Measurements from ENCODE around the gene BRD4. TPM values are rescaled to one million over a fixed set of nuclear protein-coding genes. Genes with fewer than 3 reads are reported as not detected.

BRD4 gene
- total RNA-seq, 1 donor from 2014 or later: 143 TPM

DNA sequence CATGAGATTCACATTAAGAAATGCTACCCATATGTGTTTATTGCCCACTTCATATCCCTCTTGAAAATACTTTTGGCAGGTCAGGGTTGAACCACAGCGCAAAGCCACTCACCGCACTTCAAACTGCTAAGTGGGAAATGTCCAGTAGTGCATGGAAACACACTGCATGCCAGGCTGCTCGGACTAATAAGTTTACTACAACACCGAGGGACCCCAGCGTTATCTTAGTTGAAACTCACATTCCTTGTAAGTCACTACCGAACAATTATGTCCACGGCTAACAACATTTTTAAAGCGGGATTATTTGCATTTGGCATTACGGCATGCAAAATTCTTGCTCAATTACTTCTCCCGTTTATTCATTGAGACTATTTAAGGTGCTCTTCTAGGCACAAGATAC lies 4.0 kb downstream of the BRD4 start:
- H3K9me3 Mint-ChIP-seq (ENCODE audit: unreplicated experiment): no peaks in the 10 kb centered on the region
- H3K36me3 Mint-ChIP-seq (ENCODE audit: unreplicated experiment): peaks cover 2% of the 10 kb centered on the region
- TF ChIP-seq, protein P1, sequence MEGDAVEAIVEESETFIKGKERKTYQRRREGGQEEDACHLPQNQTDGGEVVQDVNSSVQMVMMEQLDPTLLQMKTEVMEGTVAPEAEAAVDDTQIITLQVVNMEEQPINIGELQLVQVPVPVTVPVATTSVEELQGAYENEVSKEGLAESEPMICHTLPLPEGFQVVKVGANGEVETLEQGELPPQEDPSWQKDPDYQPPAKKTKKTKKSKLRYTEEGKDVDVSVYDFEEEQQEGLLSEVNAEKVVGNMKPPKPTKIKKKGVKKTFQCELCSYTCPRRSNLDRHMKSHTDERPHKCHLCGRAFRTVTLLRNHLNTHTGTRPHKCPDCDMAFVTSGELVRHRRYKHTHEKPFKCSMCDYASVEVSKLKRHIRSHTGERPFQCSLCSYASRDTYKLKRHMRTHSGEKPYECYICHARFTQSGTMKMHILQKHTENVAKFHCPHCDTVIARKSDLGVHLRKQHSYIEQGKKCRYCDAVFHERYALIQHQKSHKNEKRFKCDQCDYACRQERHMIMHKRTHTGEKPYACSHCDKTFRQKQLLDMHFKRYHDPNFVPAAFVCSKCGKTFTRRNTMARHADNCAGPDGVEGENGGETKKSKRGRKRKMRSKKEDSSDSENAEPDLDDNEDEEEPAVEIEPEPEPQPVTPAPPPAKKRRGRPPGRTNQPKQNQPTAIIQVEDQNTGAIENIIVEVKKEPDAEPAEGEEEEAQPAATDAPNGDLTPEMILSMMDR (IDR thresholded peaks at IDR 0.05): no peak
- H3K27me3 Mint-ChIP-seq (ENCODE audit: unreplicated experiment): no peaks in the 10 kb centered on the region
- H3K4me1 Mint-ChIP-seq (ENCODE audit: unreplicated experiment): peaks cover 80% of the 10 kb centered on the region
- peak overlapping the region; percentile 7 for H3K27ac Mint-ChIP-seq (ENCODE audit: unreplicated experiment)
- DNase-seq (ENCODE audit: extremely low spot score, unreplicated experiment): no peak
- H3K4me3 Mint-ChIP-seq (ENCODE audit: unreplicated experiment): no peak overlapping the region

DNA sequence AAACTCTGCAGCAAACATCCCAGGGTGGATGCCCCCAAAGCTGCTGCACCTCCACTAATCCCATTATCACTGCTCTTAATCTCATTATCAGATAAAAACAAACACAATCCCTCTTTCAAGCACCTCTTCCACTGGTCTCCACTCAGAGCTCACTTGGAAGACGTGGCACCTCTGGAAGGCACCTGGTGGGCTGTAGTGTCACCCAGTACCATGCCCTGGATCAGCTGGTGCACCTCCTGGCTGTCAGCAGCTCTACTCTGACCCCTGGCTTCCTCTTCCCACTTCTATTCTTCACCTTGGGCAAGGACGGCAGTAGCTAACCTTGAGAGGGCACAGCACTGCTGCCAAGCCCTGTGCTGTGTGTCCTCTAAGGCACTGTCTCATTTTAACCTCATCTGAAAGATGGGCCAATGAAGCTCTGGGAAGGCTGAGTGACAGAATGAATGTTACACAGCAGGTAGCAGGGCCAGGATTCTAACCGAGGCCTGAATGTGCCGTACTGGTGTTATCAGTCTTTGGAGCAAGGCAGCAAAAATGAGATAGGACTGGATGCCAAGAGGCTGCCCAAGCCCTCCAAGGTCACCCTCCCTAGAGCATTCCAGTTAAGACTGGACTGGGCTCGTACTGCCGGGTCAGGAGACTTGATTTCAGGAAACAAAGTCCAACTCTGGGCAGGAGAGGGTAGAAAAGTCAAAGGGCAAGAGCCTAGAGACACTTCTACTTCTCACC lies 7.4 kb downstream of the BRD4 start:
- Mint-ChIP-seq H3K27me3 (ENCODE audit: unreplicated experiment) (no peaks in the 10 kb centered on the region), H3K4me3 (ENCODE audit: unreplicated experiment) (peak overlapping the region; percentile 33), H3K9me3 (ENCODE audit: unreplicated experiment) (no peaks in the 10 kb centered on the region), H3K27ac (ENCODE audit: unreplicated experiment) (peak overlapping the region; percentile 64), H3K4me1 (ENCODE audit: unreplicated experiment) (peaks cover 92% of the 10 kb centered on the region), H3K36me3 (ENCODE audit: unreplicated experiment) (no peaks in the 10 kb centered on the region)
- DNase-seq (ENCODE audit: extremely low spot score, unreplicated experiment): no peak
- TF ChIP-seq, protein P1 (IDR thresholded peaks at IDR 0.05): no peak

DNA sequence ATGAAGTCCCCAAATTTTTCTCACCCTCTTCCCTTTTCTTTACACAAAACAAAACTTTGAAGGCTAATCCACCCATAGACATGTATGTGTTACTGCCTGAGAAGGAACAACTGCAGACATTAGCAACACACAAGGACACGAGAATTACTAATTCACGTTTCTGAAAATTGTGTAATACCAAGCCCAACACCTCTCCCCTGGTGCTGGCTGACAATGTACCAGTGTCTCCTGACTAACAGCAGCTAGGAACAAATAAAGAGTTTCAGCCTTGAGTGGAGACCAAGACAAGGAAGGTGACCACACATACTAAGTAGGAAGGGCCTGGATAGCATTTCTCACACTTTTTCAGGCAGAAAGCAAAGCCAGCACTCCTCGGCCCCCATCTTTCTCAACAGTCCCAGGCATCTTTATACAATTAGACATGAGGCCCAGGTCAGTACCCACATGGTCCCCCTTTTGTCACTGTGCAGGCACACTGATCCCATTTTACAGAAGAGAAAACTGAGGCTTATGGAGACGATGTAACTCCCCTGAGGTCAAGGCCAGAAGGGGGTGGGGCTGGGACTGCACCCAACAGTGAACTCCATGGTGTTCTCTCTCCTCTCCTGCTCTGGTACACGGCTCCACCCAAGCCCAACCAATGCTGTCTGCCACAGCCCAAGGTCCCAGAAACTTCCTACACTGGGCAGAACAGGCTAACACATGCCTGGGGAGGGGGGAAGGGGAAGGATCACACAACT lies 8.7 kb downstream of the BRD4 start:
- no peaks in the 10 kb centered on the region for H3K9me3 Mint-ChIP-seq (ENCODE audit: unreplicated experiment)
- H3K36me3 Mint-ChIP-seq (ENCODE audit: unreplicated experiment): no peaks in the 10 kb centered on the region
- no peak for DNase-seq (ENCODE audit: extremely low spot score, unreplicated experiment)
- H3K4me3 Mint-ChIP-seq (ENCODE audit: unreplicated experiment): no peak overlapping the region
- H3K27me3 Mint-ChIP-seq (ENCODE audit: unreplicated experiment): no peaks in the 10 kb centered on the region
- TF ChIP-seq, protein P1 (IDR thresholded peaks at IDR 0.05): no peak
- H3K27ac Mint-ChIP-seq (ENCODE audit: unreplicated experiment): peak overlapping the region; percentile 64
- peaks cover 91% of the 10 kb centered on the region for H3K4me1 Mint-ChIP-seq (ENCODE audit: unreplicated experiment)

DNA sequence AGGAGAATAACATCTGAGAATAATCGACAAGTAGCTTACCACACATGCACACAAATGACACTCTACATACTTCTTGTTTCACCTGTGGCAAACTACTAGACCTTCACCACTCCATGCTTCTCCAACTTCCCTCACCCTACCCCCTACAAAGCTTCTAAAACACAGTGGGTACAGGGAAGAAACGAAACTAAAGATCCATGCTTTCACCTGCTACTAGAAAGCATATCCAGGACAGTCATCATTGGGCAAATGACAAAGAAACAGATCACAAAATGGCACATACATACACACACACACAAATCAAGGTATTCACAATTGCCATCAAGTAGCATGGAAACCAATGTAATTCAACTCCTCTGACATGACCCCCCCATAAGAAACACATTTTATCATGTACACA lies 10.6 kb downstream of the BRD4 start:
- H3K4me3 Mint-ChIP-seq (ENCODE audit: unreplicated experiment): peak overlapping the region; percentile 43

More for the DNA sequence above, 10.6 kb downstream of the BRD4 start:
- DNase-seq (ENCODE audit: extremely low spot score, unreplicated experiment): no peak
- no peaks in the 10 kb centered on the region for H3K36me3 Mint-ChIP-seq (ENCODE audit: unreplicated experiment)
- TF ChIP-seq, protein P1 (IDR thresholded peaks at IDR 0.05): no peak
- no peaks in the 10 kb centered on the region for H3K9me3 Mint-ChIP-seq (ENCODE audit: unreplicated experiment)
- H3K27me3 Mint-ChIP-seq (ENCODE audit: unreplicated experiment): no peaks in the 10 kb centered on the region
- H3K4me1 Mint-ChIP-seq (ENCODE audit: unreplicated experiment): peaks cover 91% of the 10 kb centered on the region
- H3K27ac Mint-ChIP-seq (ENCODE audit: unreplicated experiment): peak overlapping the region; percentile 88

All from osteocyte (in vitro differentiated cells).